SU-DHL-6 (cell line): ENCODE measurements around the gene WDR11.

Experiments used
- CTCF ChIP-seq: fragments of 200-600 bp; sonication (generic); IDR thresholded peaks from one replicate; pipeline ENCODE4 v1.5.1; 2017; ENCODE audit warnings: antibody characterized with exemption, mild to moderate bottlenecking, low read length, moderate library complexity; ENCODE audit not compliant: insufficient read depth, poor library complexity, severe bottlenecking
- EZH2phosphoT487 ChIP-seq: fragments of 200-600 bp; sonication (generic), shearing (Covaris generic); conservative IDR thresholded peaks from 2 replicates; pipeline ENCODE4 v1.6.1; 2018; ENCODE audit warnings: mild to moderate bottlenecking, antibody characterized with exemption, low read length, moderate library complexity, mixed read lengths

GRCh38 chr10:120887482-120887881, 36.3 kb downstream of the WDR11 start:
- no peak for TF ChIP-seq CTCF
- no peak for TF ChIP-seq EZH2phosphoT487
